Adrenal gland (tissue), 12 donors: ENCODE results near the gene UBE2G1. TPM values are rescaled to one million over a fixed set of nuclear protein-coding genes. Genes with fewer than 3 reads are reported as not detected.

Source experiments
- DNase-seq, 7 donors: peaks; one replicate each; pipeline ENCODE4 v3.0.0-alpha.2; 2019 to 2020
- H3K27ac ChIP-seq, 5 donors: fragments of 200-600 bp; sonication (generic) in 4 of 5; 1 replicate in 3 of 5; 2 replicates in 2 of 5; pipeline versions ENCODE4 v1.5.1 to v1.8.0; 2016 to 2020; ENCODE audit warnings: mild to moderate bottlenecking in 1 of 5
- H3K27me3 ChIP-seq: fragments of 200-600 bp; 2 replicates; pipeline ENCODE4 v1.8.0; 2021
- H3K36me3 ChIP-seq, 2 donors: fragments of 200-600 bp; replicated peaks in 1 of 2; 1 replicate in 1 of 2; 2 replicates in 1 of 2; pipeline versions ENCODE4 v1.5.1 to v1.8.0; 2018 to 2022
- H3K4me1 ChIP-seq, 2 donors: fragments of 200-600 bp; replicated peaks in 1 of 2; 1 replicate in 1 of 2; 2 replicates in 1 of 2; pipeline versions ENCODE4 v1.5.1 to v1.8.0; 2018 to 2021
- H3K4me3 ChIP-seq, 4 donors: fragments of 200-600 bp; sonication (generic) in 3 of 4; one replicate each; pipeline ENCODE4 v1.5.1; 2016 to 2018
- H3K9me3 ChIP-seq, 3 donors: fragments of 200-600 bp; sonication (generic) in 1 of 3; replicated peaks in 1 of 3; 1 replicate in 2 of 3; 2 replicates in 1 of 3; pipeline versions ENCODE4 v1.5.1 to v1.8.0; 2016 to 2021
- POLR2A ChIP-seq, 2 donors: fragments of 450-650 bp; IDR thresholded peaks; one replicate each; pipeline ENCODE4 v1.6.1; 2017; ENCODE audit warnings: antibody characterized with exemption in 2 of 2, mild to moderate bottlenecking in 2 of 2, moderate library complexity in 1 of 2
- WGBS, 4 donors: extraction: QIAGEN DNeasy Blood & Tissue Kit in 2 of 4; methylation state at CpG; one replicate each; pipeline versions ENCODE4 v1.1.5 to v1.1.7; 2013 to 2017; 5-methylcytosine and 5-hydroxymethylcytosine counted together
- intact Hi-C, 2 donors: fragments of 100-400 bp; cut with DNase I; formaldehyde crosslinking; loops; one replicate each; pipeline versions ENCODE4 v1.14.1 to v1.15.0; 2022 to 2023
- polyA plus RNA-seq, 3 donors: library from polyadenylated mRNA; stranded (reverse); fragments of 200-250 nt in 2 of 3; fragments of 350-450 nt in 1 of 3; fragmentation: Illumina TruSeq in 1 of 3; extraction: RNeasy Lipid Tissue Mini Kit (QIAGEN cat#74804) in 1 of 3; gene quantifications; one replicate each; pipeline ENCODE4 v1.2.3, GENCODE V29; 2013 to 2014
- total RNA-seq, 9 donors: library from RNA; depleted of rRNA in 4 of 9; stranded (reverse); fragments of >200 nt in 4 of 9; fragments of 120-200 nt in 1 of 9; fragmentation: NEBNext Ultra II Directional in 1 of 9; extraction: Animal tissue kit (Norgen Biotek cat#: 25700) in 1 of 9; gene quantifications; one replicate each; pipeline versions ENCODE4 v1.1.0 to v1.2.4, GENCODE V29; 2013 to 2023
- TF ChIP-seq, protein P1 (sequence below), 6 experiments: fragments of 450-650 bp in 4 of 6; fragments of 200-600 bp in 2 of 6; sonication (generic) in 1 of 6; IDR thresholded peaks; 1 replicate in 5 of 6; 2 replicates in 1 of 6; pipeline versions ENCODE4 v1.5.1 to v1.8.0; 2016 to 2021; ENCODE audit warnings: antibody characterized with exemption in 6 of 6, mild to moderate bottlenecking in 2 of 6, moderate library complexity in 1 of 6
- donor health status: healthy with polysubstance abuse.
- donor health status: Bipolar disorder and iron deficiency.
- donor health status: DM: yes; HTN: yes; CAD: no.
- donor health status: DM: no; HTN: no; CAD: no.
- donor health status: DM: no; HTN: no; CAD: no.
- donor health status: DM: yes; HTN: yes; CAD: no.

UBE2G1 gene
- total and polyA plus RNA-seq, 12 donors, result 7.6 to 63.6 (median 54.7) TPM

DNA sequence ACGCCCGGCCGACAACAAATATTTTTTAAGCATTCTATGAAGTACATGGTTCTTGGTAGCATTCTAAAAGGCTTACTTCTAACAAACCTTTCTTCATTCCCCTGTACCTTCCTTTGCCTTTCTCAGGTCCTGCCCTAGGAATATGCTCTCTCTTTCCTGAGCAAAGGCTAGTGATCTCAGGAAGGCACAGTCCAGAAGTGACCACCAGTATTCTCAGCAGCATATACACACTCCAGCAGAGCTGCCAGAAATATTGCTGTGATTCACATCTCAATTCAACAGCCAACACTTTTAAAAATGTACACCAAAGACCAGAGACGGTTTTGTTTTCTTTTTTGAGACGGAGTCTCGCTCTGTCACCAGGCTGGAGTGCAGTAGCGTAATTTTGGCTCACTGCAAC, 61.3 kb downstream of the UBE2G1 start:
- peaks cover 7 to 9% of the 10 kb centered on the region in 2 donors for H3K4me1 ChIP-seq
- H3K27me3 ChIP-seq, result no peaks in the 10 kb centered on the region
- H3K4me3 ChIP-seq, result no peak overlapping the region
- no peak for DNase-seq
- intact Hi-C loops, result loop anchor here (10.0 kb wide), 3 partner anchors 50 to 90 kb away; partner anchors contain the start of gene UBE2G1 (in 1 of the 2)
- peaks cover 0 to 8% of the 10 kb centered on the region in 2 donors for H3K36me3 ChIP-seq
- no peaks in the 10 kb centered on the region for H3K9me3 ChIP-seq
- TF ChIP-seq, protein P1, sequence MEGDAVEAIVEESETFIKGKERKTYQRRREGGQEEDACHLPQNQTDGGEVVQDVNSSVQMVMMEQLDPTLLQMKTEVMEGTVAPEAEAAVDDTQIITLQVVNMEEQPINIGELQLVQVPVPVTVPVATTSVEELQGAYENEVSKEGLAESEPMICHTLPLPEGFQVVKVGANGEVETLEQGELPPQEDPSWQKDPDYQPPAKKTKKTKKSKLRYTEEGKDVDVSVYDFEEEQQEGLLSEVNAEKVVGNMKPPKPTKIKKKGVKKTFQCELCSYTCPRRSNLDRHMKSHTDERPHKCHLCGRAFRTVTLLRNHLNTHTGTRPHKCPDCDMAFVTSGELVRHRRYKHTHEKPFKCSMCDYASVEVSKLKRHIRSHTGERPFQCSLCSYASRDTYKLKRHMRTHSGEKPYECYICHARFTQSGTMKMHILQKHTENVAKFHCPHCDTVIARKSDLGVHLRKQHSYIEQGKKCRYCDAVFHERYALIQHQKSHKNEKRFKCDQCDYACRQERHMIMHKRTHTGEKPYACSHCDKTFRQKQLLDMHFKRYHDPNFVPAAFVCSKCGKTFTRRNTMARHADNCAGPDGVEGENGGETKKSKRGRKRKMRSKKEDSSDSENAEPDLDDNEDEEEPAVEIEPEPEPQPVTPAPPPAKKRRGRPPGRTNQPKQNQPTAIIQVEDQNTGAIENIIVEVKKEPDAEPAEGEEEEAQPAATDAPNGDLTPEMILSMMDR (IDR thresholded peaks at IDR 0.05), result no peak
- no peak for TF ChIP-seq POLR2A (IDR thresholded peaks at IDR 0.05)
- WGBS, 4 donors, result 88 to 91% (median 90%) methylated on average over 7 of the region's 7 CpGs
- no peak overlapping the region for H3K27ac ChIP-seq

DNA sequence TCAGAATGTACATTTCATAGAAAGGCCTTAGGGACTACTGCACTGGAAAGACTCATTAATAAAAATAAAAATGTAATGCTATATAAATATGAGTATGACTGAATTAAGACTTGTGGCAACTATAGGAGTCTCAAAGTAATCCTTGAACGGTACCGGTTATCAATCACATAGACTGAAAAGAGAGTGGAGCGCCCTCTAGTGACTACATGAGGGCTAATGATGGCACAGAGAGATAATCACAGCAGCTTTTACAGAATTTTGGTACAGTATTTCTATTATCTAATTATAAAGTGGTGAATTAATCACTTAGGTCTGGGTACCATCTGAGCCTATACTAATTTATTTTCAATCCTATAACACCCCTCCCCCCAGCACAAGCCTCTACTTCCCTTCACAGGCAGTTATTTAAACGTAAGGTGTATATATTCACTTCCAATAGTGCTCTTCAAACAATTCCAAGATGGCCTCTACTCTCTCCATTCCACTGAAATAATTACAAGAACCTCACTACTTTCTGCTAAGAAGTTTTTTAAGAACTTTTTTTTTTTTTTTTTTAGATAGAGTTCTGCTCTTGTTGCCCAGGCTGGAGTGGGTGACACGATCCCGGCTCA, 62.0 kb downstream of the UBE2G1 start:
- intact Hi-C loops, result loop anchor here (10.0 kb wide), 3 partner anchors 50 to 90 kb away; partner anchors contain the start of gene UBE2G1 (in 1 of the 2)
- H3K27me3 ChIP-seq, result no peaks in the 10 kb centered on the region
- 49 to 50% (median 49%) methylated on average over 6 of the region's 6 CpGs for WGBS, 4 donors
- no peak overlapping the region for H3K27ac ChIP-seq
- H3K4me1 ChIP-seq, result peaks cover 0 to 1% of the 10 kb centered on the region in 2 donors
- H3K4me3 ChIP-seq, result no peak overlapping the region
- TF ChIP-seq POLR2A (IDR thresholded peaks at IDR 0.05), result no peak
- TF ChIP-seq, protein P1 (IDR thresholded peaks at IDR 0.05), result peak; percentile 54 to 75 (median 66)
- H3K9me3 ChIP-seq, result no peaks in the 10 kb centered on the region
- DNase-seq, result peak in 5 of 7 donors; percentile 53 to 74 (median 71)
- peaks cover 0 to 8% of the 10 kb centered on the region in 2 donors for H3K36me3 ChIP-seq

DNA sequence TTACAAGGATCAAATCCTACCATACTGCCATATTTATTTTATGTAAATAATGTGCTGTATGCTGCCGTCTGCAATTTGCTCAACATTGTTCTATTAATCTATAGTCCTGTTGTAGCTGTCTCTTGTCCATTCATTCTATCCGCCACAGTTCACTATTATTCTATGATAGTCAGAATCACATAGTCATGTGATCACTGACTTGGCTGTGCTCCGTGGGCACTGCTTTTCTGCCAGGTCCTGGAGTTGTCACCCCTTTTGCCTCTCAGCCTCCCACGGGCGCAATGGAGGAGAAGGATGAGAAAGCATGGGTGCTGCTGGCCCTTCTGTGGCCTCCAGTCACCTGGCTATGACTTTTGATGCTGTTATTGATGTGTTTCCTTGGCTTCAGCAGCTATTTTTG, 65.4 kb downstream of the UBE2G1 start:
- 84 to 88% (median 86%) methylated on average over 5 of the region's 5 CpGs for WGBS, 4 donors
- Histone ChIP-seq H3K27me3 (no peaks in the 10 kb centered on the region), H3K4me3 (no peak overlapping the region), H3K36me3 (peaks cover 0 to under 1% of the 10 kb centered on the region in 2 donors), H3K27ac (no peak overlapping the region), H3K9me3 (no peaks in the 10 kb centered on the region), H3K4me1 (peaks cover 9 to 24% of the 10 kb centered on the region in 2 donors)
- intact Hi-C loops, result loop anchor here (10.0 kb wide), 3 partner anchors 54 to 86 kb away; partner anchors contain the start of gene UBE2G1 (in 1 of the 2)
- DNase-seq, result no peak
- TF ChIP-seq, protein P1 (IDR thresholded peaks at IDR 0.05), result no peak
- no peak for TF ChIP-seq POLR2A (IDR thresholded peaks at IDR 0.05)

DNA sequence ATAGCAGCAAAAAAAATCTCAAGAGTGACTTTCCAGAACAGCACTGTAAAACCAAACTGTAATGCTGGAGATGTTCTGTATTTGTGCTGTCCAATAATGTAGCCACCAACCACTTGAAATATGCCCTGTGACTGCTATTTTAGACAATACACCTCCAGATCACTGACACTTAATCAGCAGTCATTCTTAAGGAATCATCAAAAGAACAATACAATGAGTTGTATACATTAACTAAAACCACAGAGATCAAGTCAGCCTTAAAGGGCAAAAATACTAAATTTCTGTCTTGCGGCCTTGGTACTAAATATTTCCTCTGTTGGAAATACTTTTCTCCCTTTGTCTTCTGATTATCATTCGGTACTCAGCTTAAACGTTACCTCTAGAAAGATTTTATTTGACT, 69.1 kb downstream of the UBE2G1 start:
- no peak for DNase-seq
- Histone ChIP-seq H3K27ac (no peak overlapping the region), H3K4me3 (no peak overlapping the region), H3K9me3 (no peaks in the 10 kb centered on the region), H3K36me3 (no peaks in the 10 kb centered on the region), H3K27me3 (no peaks in the 10 kb centered on the region), H3K4me1 (peaks cover 9 to 26% of the 10 kb centered on the region in 2 donors)
- WGBS, 4 donors, result 79 to 87% (median 83%) methylated on average over 3 of the region's 3 CpGs
- intact Hi-C loops, result no loop called here
- no peak for TF ChIP-seq POLR2A (IDR thresholded peaks at IDR 0.05)
- TF ChIP-seq, protein P1 (IDR thresholded peaks at IDR 0.05), result no peak
